Measurements from ENCODE around the gene SLC34A1. TPM values are rescaled to one million over a fixed set of nuclear protein-coding genes. Genes with fewer than 3 reads are reported as not detected.

SLC34A1 gene
- polyA plus RNA-seq, 10 donors, result 0.08 to 0.20 (median 0.14) TPM; not detected in 7

DNA sequence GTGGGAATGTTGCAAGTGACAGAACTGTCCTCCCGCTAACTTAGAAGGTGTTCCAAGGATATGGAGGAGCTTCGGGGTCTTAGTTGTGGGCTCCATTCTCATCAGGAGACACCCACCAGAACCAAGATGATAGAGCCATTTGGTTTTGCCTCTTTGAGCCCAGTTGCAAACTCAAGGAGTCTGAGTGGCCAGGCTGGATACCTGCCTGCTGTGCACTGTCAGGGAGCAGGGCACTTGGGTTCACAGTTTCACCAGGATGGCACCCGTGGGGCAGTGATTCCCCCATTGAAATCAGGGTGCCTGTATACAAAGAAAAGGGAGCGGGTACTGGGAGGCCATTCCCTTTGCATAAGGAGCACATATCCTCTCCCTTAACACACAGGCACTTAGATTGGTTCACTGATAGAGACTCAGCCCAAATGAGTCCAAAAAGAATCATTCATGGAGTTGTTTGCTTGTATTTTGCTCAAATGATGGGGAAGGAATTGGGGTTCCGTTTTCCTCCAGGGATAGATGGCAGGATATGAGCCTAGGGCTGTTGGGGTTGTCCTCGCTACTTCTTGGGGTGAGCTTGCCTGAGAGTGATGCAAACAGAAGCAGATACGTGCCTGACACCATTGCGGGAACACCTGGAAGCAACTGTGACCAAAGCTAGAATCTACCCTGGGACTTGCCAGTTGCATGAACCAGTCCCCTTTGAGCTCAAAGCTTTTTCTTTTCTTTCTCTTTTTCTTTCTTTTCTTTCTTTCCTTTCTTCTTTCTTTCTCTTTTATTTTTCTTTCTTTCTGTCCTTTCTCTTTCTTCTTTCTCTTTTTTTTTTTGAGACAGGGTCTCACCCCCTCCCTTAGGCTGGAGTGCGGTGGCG, 61.0 kb downstream of the SLC34A1 start:
- DNase-seq, result no peak

DNA sequence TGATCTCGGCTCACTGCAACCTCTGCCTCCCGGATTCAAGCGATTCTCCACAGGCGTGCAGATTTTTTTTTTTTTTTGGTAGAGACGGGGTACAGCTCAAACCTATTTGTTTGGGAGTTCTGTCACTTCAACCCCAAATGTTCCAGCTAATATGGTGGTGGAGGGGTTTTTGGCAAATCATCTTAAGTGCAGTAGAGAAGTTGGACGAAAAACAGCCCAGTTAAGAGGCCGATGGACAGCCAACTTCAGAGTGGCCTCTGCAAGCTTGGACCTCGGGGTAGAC, 61.6 kb downstream of the SLC34A1 start:
- no peak for DNase-seq

GRCh38 chr5:177446200-177447065, 62.2 kb downstream of the SLC34A1 start, which contains the start of gene PRR7:
PRR7 (plus strand) TSS chr5:177446814; CDS start chr5:177455068, 8,254 bp downstream.
- peak; percentile 52 to 88 (median 81) for DNase-seq

GRCh38 chr5:177447066-177447610, 62.9 kb downstream of the SLC34A1 start:
- peak in 2 of 3 donors; percentile 67 to 77 for DNase-seq

DNA sequence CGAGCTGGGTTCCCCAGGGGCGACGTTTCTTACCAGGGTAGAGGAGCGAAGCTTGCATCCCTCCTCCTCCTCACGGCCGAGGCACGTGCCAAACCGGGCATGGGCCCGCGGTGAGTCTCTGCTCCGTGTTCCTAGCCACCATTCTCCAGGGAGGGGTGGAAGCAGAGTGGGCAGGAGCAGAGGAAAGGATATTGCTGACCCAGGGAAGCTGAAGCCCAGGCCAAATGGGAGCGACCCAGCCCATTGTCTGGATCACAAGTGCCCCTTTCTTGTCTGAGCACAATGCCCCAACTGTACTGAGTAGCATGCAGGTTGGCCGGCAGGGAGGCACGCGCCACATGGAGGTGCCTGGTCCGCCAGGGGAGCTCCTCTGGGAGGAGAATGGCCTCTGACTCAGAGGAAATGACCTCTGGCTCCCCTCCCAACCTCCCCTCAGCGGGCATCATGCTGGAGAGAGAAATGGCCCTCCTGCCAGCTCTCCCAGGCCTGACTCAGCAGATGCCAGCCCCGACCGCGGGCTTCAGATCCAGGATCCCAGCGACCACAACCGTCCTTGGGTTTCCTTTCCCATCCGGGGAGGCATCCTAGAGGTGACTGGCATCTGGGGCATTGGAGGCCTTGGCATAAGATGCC, 63.5 kb downstream of the SLC34A1 start:
- no peak for DNase-seq

Other genes starting within 250 kb of the SLC34A1 start
- gene RAB24, start 80.7 kb upstream of the SLC34A1 start, polyA plus RNA-seq (ENCODE audit: insufficient read length in 10 of 10), result 10 to 100 TPM; 17.9 to 27.1 (median 21.1) TPM
- 100 to 1,000 TPM in 1 of 10 donors, 10 to 100 TPM in 9; 67.0 to 103 (median 74.0) TPM for gene PRELID1, start 80.6 kb upstream of the SLC34A1 start, polyA plus RNA-seq (ENCODE audit: insufficient read length in 10 of 10)
- gene MXD3, start 72.5 kb upstream of the SLC34A1 start, polyA plus RNA-seq (ENCODE audit: insufficient read length in 10 of 10), result 10 to 100 TPM; 12.0 to 26.9 (median 16.3) TPM
- gene LMAN2, start 32.8 kb upstream of the SLC34A1 start, polyA plus RNA-seq (ENCODE audit: insufficient read length in 10 of 10), result 10 to 100 TPM; 53.9 to 87.5 (median 67.8) TPM
- 10 to 100 TPM in 8 of 10 donors, 1 to 10 TPM in 2; 7.1 to 21.2 (median 12.9) TPM for gene RGS14, start 26.5 kb upstream of the SLC34A1 start, polyA plus RNA-seq (ENCODE audit: insufficient read length in 10 of 10)
- gene PFN3, start 16.2 kb downstream of the SLC34A1 start, polyA plus RNA-seq (ENCODE audit: insufficient read length in 10 of 10), result not detected
- 1 to 10 TPM in 1 of 10 donors, under 1 TPM in 8, not detected in 1; 0.17 to 1.1 (median 0.39) TPM for gene F12, start 25.1 kb downstream of the SLC34A1 start, polyA plus RNA-seq (ENCODE audit: insufficient read length in 10 of 10)
- 10 to 100 TPM; 12.1 to 23.3 (median 17.2) TPM for gene GRK6, start 42.2 kb downstream of the SLC34A1 start, polyA plus RNA-seq (ENCODE audit: insufficient read length in 10 of 10)
- 1 to 10 TPM in 3 of 10 donors, under 1 TPM in 7; 0.43 to 1.4 (median 0.78) TPM for gene PRR7, start 62.4 kb downstream of the SLC34A1 start, polyA plus RNA-seq (ENCODE audit: insufficient read length in 10 of 10)
- 100 to 1,000 TPM; 157 to 266 (median 221) TPM for gene DBN1, start 89.2 kb downstream of the SLC34A1 start, polyA plus RNA-seq (ENCODE audit: insufficient read length in 10 of 10)
- gene PDLIM7, start 113.2 kb downstream of the SLC34A1 start, polyA plus RNA-seq (ENCODE audit: insufficient read length in 10 of 10), result 100 to 1,000 TPM; 167 to 339 (median 246) TPM
- 1 to 10 TPM; 4.1 to 9.4 (median 5.6) TPM for gene DOK3, start 125.4 kb downstream of the SLC34A1 start, polyA plus RNA-seq (ENCODE audit: insufficient read length in 10 of 10)
- gene DDX41, start 132.5 kb downstream of the SLC34A1 start, polyA plus RNA-seq (ENCODE audit: insufficient read length in 10 of 10), result 10 to 100 TPM; 41.3 to 65.3 (median 47.6) TPM
- gene FAM193B, start 170.1 kb downstream of the SLC34A1 start, polyA plus RNA-seq (ENCODE audit: insufficient read length in 10 of 10), result 10 to 100 TPM; 35.6 to 76.9 (median 45.2) TPM
- 100 to 1,000 TPM; 104 to 148 (median 114) TPM for gene TMED9, start 207.8 kb downstream of the SLC34A1 start, polyA plus RNA-seq (ENCODE audit: insufficient read length in 10 of 10)
- 10 to 100 TPM; 14.6 to 22.1 (median 18.4) TPM for gene B4GALT7, start 215.7 kb downstream of the SLC34A1 start, polyA plus RNA-seq (ENCODE audit: insufficient read length in 10 of 10)